ENCODE data around the gene MAMDC2.
"Not testable (repeated sequence)": the region's sequence is repeated elsewhere in the genome, so short reads cannot be mapped to it uniquely, and the experiment has no call there.

MAMDC2 gene

DNA sequence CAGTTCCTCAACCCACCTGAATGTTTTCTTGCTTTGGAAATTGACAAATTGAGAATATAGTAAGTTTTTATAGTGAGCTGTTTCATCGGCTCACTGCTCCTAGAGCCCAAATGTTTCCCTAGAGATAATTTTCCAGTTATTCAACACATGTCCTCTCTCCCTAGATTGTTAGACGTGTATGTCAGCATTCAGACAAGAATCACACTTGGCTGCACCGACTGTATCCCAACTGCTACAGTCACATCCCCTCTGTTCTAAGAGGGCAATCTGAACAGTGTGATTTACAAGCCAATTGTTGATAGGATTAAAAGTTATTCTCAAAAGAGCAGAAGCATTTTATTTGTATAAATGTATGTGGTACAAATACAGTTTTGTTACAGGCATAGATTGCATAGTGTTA lies 93.9 kb downstream of the MAMDC2 start:
- DNase-seq, result no peak

- DNase-seq, result no peak
Observed at GRCh38 chr9:70142101-70142500, 98.5 kb downstream of the MAMDC2 start.

- no peak for DNase-seq
Observed at GRCh38 chr9:70143394-70144130, 99.9 kb downstream of the MAMDC2 start.

DNA sequence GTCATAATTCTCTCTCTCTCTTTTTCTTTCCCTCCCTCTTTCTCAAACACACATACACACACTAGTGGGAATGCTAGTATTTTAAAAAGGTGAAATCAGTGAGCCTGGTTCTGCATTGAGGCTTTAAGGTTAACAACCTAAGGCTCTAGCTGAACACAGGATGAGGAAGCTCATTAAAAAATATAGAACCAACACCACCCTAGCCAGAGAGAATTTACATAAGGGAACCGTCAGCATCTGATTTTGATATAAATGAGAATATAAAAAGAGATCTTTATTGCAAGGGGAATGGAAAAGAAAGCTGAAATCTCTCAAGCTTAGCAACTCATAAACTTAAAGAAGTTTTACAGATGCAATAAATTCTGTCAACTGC lies 100.5 kb downstream of the MAMDC2 start:
- no peak for DNase-seq

GRCh38 chr9:70145981-70146380 lies 102.3 kb downstream of the MAMDC2 start:
- no peak for DNase-seq

GRCh38 chr9:70147196-70147595 lies 103.5 kb downstream of the MAMDC2 start:
- DNase-seq, result no peak

DNA sequence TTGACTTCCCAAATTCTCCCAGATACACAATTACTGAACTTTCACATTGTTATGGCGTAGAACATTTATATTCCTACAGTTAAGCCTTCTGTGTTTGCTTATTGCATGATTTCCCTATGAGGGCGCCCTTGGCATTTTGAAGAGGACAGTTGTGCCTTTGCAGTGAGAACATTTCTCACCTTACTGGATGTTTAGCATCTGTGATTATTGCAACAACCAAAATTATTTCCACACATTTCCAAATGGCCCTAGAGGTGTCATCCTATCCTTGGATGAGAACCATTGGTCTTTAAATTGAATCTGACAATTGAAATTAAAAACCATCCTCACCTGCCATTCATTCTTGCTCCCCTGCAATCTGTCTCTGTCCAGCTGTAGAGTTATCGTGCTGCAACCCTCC lies 104.0 kb downstream of the MAMDC2 start:
- no peak for DNase-seq

GRCh38 chr9:70152350-70152749 lies 108.7 kb downstream of the MAMDC2 start:
- DNase-seq, result no peak

- no peak for DNase-seq
Observed at GRCh38 chr9:70156729-70157128, 113.1 kb downstream of the MAMDC2 start.

- DNase-seq, result no peak
Observed at GRCh38 chr9:70159630-70160029, 116.0 kb downstream of the MAMDC2 start.

GRCh38 chr9:70160686-70161600 lies 117.3 kb downstream of the MAMDC2 start:
- DNase-seq, result no peak

GRCh38 chr9:70165006-70165602 lies 121.5 kb downstream of the MAMDC2 start:
- no peak for DNase-seq

DNA sequence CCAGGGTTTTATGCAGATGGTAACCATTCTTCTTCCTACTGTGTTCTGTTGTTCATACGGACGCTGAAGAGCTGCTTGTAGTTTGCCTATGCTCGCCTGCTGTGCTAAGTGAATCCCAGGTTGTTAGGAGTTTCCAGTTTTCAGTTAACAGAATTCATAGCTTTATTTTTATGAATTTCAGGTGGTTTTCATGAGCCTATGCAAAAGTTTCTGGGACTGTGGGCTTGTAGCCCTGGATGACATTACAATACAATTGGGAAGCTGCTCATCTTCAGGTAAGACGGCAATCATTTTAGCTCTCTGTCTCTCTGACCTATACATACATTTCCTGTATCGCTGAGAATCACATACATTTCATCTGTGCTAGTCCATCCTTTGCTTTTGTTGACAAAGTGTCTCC lies 124.9 kb downstream of the MAMDC2 start:
- no peak for DNase-seq

GRCh38 chr9:70169222-70169621 lies 125.6 kb downstream of the MAMDC2 start:
- no peak for DNase-seq

- no peak for DNase-seq
Observed at GRCh38 chr9:70170151-70170790, 126.6 kb downstream of the MAMDC2 start.

DNA sequence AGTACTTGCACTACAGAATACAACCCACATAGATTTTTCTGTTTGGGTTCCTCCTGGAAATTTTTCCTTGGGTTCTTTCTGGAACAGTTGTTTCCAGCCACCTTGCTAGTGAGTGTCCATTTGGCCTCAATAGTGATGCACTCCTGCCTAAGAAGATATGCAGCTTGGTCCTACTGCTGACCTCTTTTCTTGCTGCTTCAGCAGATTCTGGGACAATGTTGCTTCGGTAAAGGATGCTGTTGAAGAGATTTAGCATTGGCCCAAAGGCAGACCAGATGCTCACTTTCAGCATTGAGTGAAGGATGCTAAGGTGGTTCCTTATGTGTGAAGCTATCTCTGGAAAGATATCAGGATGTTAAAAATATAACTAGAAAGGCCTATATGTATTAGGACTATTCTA lies 128.9 kb downstream of the MAMDC2 start:
- DNase-seq, result no peak

DNA sequence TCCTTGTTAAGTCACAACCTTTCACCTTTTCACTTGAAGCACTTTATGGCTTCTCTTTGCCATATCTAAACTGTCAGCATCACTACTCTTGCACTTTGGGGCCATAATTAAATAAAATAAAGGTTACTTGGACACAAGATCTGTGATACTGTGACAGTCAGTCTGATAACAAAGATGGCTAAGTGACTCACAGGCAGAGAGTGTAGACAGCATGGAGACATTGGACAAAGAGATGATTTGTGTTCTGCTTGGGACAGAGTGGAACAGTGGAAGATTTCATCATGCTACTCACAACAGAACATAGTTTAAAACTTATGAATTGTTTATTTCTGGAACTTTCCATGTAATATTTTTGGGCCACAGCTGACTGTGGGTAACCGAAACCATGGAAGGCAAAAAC lies 133.5 kb downstream of the MAMDC2 start:
- no peak for DNase-seq

- no peak for DNase-seq
Observed at GRCh38 chr9:70192707-70193106, 149.1 kb downstream of the MAMDC2 start.

DNA sequence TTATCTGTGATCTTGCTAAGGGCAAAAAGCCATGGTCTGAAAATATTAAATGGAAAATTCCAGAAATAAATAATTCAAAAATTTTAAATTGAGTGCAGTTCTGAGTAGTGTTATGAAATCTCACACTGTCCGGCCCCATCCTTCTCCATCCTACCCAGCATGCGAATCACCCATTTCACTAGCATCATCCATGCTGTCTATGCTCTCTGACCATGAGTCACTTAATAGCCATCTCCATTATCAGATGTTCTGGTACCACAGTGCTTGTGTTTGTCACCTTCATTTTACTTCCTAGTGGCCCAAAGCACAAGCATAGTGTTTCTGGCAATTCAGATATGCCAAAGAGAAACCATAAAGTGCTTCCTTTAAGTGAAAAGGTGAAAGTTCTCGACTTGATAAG lies 151.8 kb downstream of the MAMDC2 start:
- no peak for DNase-seq

DNA sequence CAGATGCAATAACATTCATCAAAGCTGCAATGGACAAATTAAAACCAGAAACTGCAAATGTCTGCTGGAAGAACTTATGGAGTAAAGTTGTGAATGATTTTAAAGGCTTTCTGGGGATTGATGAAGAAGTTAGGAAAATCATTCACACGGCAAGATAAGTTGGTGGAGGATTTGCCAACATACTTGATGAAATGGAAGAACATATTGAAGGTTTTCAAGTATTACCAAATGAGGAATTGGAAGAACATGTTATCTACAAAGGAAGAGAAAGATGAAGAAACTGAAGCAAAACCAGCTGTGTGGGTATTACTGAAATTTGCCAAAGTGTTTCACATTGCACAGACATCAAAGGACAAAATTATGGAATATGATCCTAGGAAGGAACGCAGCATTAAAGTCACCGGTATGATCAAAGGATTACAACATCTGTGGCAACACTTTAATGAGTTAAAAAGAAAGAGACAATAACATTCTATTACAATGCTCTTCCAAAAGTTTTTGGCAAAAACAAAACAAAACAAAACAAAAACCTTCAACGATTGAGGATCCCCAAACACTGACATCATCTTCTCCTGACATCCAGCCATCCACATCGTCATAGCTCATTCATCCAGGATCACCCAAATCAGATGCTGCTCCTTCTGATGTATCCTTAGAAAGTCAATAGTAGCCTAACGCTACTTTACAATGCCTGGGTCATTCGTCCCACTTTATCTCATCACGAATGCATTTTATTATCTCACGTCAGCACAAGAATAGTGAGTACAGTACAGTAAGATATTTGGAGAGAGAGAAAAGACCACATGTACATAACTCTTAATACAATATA lies 153.8 kb downstream of the MAMDC2 start:
- DNase-seq, result no peak

- not testable (repeated sequence) for DNase-seq
Observed at GRCh38 chr9:70204743-70205142, 161.1 kb downstream of the MAMDC2 start.

- no peak for DNase-seq
Observed at GRCh38 chr9:70205366-70206020, 161.8 kb downstream of the MAMDC2 start.
